ENCODE results near the gene MUC22.

Gene MUC22

GRCh38 chr6:30979141-30979540 is 31.1 kb upstream of the MUC22 start:
- TF ChIP-seq POLR2A (IDR thresholded peaks at IDR 0.05; ENCODE audit: extremely low read depth, insufficient read length), result no peak
- TF ChIP-seq MYC (IDR thresholded peaks at IDR 0.05; ENCODE audit: low read depth, low read length), result no peak
- no peak for TF ChIP-seq CTCF (IDR thresholded peaks at IDR 0.05; ENCODE audit: low read depth, low read length)
- no peak for TF ChIP-seq MAX (IDR thresholded peaks at IDR 0.05; ENCODE audit: low read depth, low read length)
- H3K4me3 ChIP-seq (ENCODE audit: low read depth, low read length), result no peak overlapping the region
- no peak for DNase-seq (ENCODE audit: low read depth)

GRCh38 chr6:30979690-30980089 is 30.6 kb upstream of the MUC22 start:
- no peak for DNase-seq (ENCODE audit: low read depth)
- TF ChIP-seq MYC (IDR thresholded peaks at IDR 0.05; ENCODE audit: low read depth, low read length), result no peak
- TF ChIP-seq CTCF (IDR thresholded peaks at IDR 0.05; ENCODE audit: low read depth, low read length), result no peak
- no peak overlapping the region for H3K4me3 ChIP-seq (ENCODE audit: low read depth, low read length)

- TF ChIP-seq POLR2A (IDR thresholded peaks at IDR 0.05; ENCODE audit: extremely low read depth, insufficient read length), result no peak
- no peak for TF ChIP-seq MYC (IDR thresholded peaks at IDR 0.05; ENCODE audit: low read depth, low read length)
- no peak for TF ChIP-seq CTCF (IDR thresholded peaks at IDR 0.05; ENCODE audit: low read depth, low read length)
- no peak for TF ChIP-seq MAX (IDR thresholded peaks at IDR 0.05; ENCODE audit: low read depth, low read length)
- H3K4me3 ChIP-seq (ENCODE audit: low read depth, low read length), result no peak overlapping the region
- DNase-seq (ENCODE audit: low read depth), result no peak
Measured at GRCh38 chr6:30981942-30982772, 28.1 kb upstream of the MUC22 start.

- H3K4me3 ChIP-seq (ENCODE audit: low read depth, low read length), result no peak within 1 kb of the TSS
- no peak for DNase-seq (ENCODE audit: low read depth)
- TF ChIP-seq MYC (IDR thresholded peaks at IDR 0.05; ENCODE audit: low read depth, low read length), result no peak
- TF ChIP-seq CTCF (IDR thresholded peaks at IDR 0.05; ENCODE audit: low read depth, low read length), result no peak
- TF ChIP-seq MAX (IDR thresholded peaks at IDR 0.05; ENCODE audit: low read depth, low read length), result no peak
- no peak for TF ChIP-seq POLR2A (IDR thresholded peaks at IDR 0.05; ENCODE audit: extremely low read depth, insufficient read length)
Measured at GRCh38 chr6:30983439-30983838, 26.8 kb upstream of the MUC22 start, which contains the start of gene MUC21. TSS of gene MUC21 (plus strand) at chr6:30983718. CDS start at chr6:30983959, 241 bp downstream.

GRCh38 chr6:30985490-30985889 is 24.8 kb upstream of the MUC22 start:
- no peak for DNase-seq (ENCODE audit: low read depth)
- no peak overlapping the region for H3K4me3 ChIP-seq (ENCODE audit: low read depth, low read length)
- TF ChIP-seq POLR2A (IDR thresholded peaks at IDR 0.05; ENCODE audit: extremely low read depth, insufficient read length), result no peak
- TF ChIP-seq CTCF (IDR thresholded peaks at IDR 0.05; ENCODE audit: low read depth, low read length), result no peak
- no peak for TF ChIP-seq MYC (IDR thresholded peaks at IDR 0.05; ENCODE audit: low read depth, low read length)
- no peak for TF ChIP-seq MAX (IDR thresholded peaks at IDR 0.05; ENCODE audit: low read depth, low read length)

Measured in NB4 (cell line).